GM12872 (cell line): ENCODE data around the gene CDKN2C.

Experiments
- TF ChIP-seq, protein P1 (sequence below): IDR thresholded peaks from 3 replicates; pipeline ENCODE4 v1.5.1; 2011; ENCODE audit warnings: low read depth, mild to moderate bottlenecking, low read length, moderate library complexity; ENCODE audit not compliant: insufficient read depth

Gene CDKN2C

DNA sequence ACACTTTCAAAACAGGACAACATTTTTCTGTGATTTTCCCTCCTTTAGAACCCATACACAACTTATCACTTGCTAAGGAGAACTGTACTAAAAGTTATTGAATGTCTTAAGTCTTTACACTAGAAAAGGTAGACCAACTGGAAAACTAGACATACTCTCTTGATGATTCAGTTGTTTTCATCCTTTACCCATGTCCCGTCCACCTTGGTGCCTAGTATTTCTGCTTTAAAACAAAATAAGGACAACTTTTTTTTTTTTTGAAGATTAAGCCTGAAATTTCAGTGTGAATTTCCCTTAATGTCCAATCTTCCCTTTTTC is 4.5 kb downstream of the CDKN2C start:
- TF ChIP-seq, protein P1, sequence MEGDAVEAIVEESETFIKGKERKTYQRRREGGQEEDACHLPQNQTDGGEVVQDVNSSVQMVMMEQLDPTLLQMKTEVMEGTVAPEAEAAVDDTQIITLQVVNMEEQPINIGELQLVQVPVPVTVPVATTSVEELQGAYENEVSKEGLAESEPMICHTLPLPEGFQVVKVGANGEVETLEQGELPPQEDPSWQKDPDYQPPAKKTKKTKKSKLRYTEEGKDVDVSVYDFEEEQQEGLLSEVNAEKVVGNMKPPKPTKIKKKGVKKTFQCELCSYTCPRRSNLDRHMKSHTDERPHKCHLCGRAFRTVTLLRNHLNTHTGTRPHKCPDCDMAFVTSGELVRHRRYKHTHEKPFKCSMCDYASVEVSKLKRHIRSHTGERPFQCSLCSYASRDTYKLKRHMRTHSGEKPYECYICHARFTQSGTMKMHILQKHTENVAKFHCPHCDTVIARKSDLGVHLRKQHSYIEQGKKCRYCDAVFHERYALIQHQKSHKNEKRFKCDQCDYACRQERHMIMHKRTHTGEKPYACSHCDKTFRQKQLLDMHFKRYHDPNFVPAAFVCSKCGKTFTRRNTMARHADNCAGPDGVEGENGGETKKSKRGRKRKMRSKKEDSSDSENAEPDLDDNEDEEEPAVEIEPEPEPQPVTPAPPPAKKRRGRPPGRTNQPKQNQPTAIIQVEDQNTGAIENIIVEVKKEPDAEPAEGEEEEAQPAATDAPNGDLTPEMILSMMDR, result no peak

- TF ChIP-seq, protein P1, result no peak
These were observed 5.4 kb downstream of the CDKN2C start for GRCh38 chr1:50975436-50975835.

- TF ChIP-seq, protein P1, result no peak
These were observed 6.3 kb downstream of the CDKN2C start for GRCh38 chr1:50976111-50976889.

DNA sequence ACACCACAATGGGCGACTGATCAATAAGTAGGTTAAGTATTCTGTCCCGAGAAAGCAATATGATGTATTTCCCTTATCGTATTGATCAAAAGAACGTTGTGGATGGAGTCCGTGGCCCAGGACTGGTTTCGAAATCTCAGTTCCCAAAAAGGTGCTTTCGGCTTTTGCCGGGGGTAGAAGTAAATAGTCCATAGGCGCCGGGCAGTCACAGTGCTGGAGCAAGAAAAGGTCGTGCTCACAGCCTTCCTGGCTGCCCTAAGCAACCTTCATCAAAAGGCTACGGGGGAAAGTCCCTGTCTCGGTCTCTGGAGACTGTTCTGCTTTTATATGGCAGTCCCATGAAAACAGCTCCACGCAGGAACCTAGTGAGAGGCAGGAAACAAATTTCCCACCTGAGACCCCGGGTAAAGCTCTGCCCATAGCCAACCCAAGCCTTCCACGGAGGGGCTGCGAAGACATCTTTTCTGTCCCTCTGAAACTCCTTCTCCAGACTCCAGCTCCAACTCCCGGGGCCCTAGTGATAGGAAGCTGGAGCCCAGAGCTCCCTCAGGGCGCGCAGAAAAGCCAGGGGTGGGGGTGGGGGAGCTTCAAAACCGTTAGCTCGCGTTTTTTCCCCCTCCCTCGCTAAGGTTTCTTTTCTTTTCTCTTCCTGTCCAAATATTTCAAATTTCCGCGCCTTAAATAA is 7.0 kb downstream of the CDKN2C start:
- TF ChIP-seq, protein P1, result no peak

- TF ChIP-seq, protein P1, result no peak
These were observed 7.6 kb downstream of the CDKN2C start for GRCh38 chr1:50977575-50978143.

- TF ChIP-seq, protein P1, result no peak
These were observed 8.3 kb downstream of the CDKN2C start for GRCh38 chr1:50978144-50978851.
